ENCODE data around the gene SIPA1.
"Not testable (repeated sequence)": the region's sequence is repeated elsewhere in the genome, so short reads cannot be mapped to it uniquely, and the experiment has no call there.

The SIPA1 gene

DNA sequence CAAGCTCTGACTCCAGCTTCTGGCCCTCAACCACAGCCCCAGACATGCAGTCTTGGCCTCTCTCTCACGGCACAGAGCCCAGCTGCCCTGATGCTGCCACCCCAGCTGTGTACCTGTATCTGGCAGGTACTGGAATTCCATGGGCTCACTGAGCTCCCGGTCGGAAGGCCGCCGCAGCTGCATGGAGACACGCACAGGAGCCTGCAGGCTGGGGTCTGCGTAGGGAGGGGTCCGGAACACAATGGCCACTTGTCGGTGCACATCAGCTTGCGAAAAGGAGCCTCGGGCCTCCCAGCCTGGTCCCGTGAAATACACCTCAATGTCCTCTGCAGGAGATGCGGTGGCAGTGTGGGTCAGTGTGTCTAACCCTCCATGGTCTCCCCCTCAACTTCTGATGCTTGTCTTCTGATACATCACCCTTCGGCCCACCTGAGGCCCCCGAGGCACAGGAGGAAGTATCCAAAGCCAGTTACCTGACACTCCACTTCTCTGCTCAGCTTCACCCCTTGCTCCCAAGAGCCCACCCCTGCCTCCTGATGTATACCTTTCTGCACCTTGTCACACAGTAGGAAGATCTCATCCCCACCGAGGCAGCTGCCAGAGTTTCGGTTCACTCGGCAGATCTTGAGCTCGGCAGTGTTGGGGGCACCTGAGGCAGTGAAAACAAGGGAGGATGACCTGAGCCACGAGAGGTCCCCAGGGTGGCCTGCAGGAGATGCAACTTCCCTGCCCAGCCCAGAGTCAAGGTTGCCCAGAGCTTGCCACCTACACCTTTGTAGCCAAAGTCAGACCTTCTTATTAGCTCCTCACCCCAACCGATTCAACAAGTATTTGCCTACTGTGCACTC, 20.5 kb downstream of the SIPA1 start:
- FAIRE-seq (no peak), DNase-seq (ENCODE audit: low spot score) (no peak)

DNA sequence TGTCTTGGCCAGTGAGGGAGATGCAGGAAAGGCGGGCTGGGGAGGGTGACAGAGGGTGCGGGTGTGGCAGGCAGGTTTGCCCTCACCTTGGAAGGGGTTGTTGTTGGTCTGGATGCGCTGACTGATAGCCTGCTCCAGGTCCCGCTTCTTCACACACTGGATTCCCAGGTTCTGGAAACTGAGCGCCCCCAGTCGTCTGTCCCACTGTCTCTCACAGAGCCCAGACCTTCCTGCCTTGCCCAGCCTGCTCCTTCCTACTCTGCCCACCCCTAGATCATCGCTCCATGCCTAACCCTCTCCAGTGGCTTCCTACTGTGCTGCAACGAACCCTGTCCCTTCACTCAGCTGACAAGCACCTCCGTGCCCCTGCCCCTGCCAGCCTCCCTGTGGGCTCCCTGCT, 22.1 kb downstream of the SIPA1 start:
- DNase-seq (ENCODE audit: low spot score) (no peak), FAIRE-seq (no peak)

DNA sequence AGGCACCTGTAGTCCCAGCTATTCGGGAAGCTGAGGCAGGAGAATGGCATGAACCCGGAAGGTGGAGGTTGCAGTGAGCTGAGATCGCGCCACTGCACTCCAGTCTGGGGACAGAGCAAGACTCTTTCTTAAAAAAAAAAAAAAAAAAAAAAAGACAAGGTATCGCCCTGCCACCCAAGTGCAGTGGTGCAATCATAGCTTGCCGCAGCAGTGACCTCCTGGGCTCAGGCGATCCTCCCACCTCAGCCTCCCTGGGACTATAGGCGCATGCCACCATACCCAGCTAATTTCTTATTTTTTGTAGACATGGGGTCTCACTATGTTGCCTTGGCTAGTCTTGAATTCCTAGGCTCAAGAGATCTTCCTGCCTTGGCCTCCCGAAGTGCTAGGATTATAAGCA, 23.0 kb downstream of the SIPA1 start:
- FAIRE-seq; DNase-seq (ENCODE audit: low spot score): not testable (repeated sequence)

GRCh38 chr11:65661599-65662246, 23.8 kb downstream of the SIPA1 start:
- no peak for FAIRE-seq
- no peak for DNase-seq (ENCODE audit: low spot score)

DNA sequence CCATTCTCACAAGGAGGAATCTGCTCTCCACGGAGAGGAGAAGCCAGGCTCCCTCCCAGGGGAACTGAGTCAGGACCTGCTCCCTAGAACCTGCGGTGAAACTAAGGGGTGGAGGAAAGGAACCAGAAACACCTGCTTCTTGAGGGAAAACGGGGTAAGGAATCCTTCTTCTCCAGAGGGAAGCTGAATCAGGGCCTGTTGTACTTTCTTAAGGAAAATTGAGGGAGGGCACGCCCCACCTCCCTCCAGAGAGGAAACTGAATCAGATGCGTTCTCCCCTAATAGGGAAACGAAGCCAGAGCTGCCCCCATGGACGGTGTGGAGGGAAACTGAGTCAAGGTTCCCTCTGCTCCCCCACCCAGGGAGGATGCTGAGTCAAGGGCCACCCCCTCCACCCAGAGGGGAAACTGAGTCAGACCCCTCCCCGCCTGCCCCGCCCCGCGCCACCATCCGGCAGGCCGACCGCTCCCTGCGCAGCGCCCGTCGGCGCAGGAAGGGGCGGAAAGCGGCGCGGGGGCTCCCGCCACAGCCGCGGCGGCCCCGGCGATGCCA, 24.4 kb downstream of the SIPA1 start:
- DNase-seq (ENCODE audit: low spot score), result no peak
- FAIRE-seq, result no peak

- DNase-seq (ENCODE audit: low spot score) (peak; percentile 96), FAIRE-seq (peak; percentile 98)
Measured at GRCh38 chr11:65662799-65663638, 25.1 kb downstream of the SIPA1 start, which contains the start of gene RELA. RELA (minus strand) TSS chr11:65662916; CDS start chr11:65662832, 84 bp downstream.

- DNase-seq (ENCODE audit: low spot score) (peak; percentile 57), FAIRE-seq (no peak)
Measured at GRCh38 chr11:65663639-65664200, 25.8 kb downstream of the SIPA1 start.

- FAIRE-seq, result no peak
- no peak for DNase-seq (ENCODE audit: low spot score)
Measured at GRCh38 chr11:65672180-65672860, 34.4 kb downstream of the SIPA1 start.

GRCh38 chr11:65672982-65673381, 35.1 kb downstream of the SIPA1 start:
- FAIRE-seq, result no peak

DNA sequence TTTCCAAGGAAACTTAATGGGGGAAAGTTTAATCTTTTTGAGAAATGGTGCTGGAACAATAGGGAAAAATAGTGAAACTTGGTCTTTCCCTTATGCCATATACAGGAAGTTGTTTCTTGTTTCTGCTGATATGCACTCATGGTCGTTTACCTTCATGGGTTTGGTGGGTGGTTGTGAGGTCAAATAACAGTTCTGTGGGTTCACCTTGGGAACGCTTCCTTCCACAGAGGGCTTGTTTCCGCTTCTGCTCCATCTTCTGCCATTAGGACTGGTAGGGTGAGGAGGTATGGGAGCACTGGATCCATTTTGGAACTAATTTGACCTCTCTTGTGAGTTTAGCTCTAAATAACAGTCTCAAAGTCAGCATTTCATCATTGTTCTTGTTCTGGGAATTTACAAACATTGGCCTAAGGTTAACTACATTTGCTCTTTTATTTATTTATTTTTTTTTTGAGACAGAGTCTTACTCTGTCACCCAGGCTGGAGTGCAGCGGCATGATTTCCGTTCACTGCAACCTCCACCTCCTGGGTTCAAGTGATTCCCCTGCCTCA, 42.4 kb downstream of the SIPA1 start:
- FAIRE-seq (no peak), DNase-seq (ENCODE audit: low spot score) (no peak)

More at GRCh38 chr11:65672982-65673381, 35.1 kb downstream of the SIPA1 start:
- no peak for DNase-seq (ENCODE audit: low spot score)

DNA sequence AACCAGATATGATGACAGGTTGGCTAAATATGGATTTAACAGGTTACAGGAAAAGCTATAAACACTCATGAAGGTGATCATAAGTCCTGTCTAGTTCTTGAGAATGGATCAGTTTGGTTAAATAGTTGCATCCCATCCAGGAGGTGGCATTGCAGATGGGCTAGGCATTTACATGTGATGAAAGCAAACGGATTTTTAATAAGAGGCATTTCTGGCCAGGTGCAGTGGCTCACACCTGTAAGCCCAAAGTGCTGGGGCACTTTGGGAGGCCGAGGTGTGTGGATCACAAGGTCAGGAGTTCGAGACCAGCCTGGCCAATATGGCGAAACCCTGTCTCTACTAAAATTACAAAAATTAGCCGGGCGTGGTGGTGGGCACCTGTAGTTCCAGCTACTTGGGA, 45.6 kb downstream of the SIPA1 start:
- DNase-seq (ENCODE audit: low spot score); FAIRE-seq: not testable (repeated sequence)

DNA sequence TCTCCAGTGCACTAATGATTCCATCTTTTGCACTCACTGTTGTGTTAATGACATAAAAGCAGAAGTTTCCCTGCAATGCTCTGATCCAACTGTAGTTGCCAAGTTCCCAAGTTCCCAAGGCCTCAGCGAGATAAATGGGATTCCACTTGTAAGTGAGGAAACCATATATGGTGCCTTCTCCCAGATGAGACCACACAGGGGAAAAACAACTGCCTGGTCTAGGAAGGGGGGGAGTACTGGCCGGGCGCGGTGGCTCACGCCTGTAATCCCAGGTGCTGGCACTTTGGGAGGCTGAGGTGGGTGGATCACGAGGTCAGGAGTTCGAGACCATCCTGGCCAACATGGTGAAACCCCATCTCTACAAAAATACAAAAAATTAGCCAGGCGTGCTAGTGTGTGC, 48.1 kb downstream of the SIPA1 start:
- DNase-seq (ENCODE audit: low spot score), result no peak
- no peak for FAIRE-seq

DNA sequence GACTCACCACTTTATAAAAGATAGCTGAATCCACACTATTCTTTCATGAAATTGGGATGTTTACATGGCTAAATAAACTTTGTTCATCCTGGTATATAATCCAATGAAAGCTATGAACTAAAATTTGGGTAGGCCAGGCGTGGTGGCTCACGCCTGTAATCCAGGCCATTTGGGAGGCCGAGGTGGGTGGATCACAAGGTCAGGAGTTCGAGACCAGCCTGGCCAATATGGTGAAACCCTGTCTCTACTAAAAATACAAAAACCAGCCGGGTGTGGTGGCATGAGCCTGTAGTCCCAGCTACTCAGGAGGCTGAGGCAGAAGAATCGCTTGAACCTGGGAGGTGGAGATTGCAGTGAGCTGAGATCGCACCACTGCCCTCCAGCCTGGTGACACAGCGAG, 53.9 kb downstream of the SIPA1 start:
- DNase-seq (ENCODE audit: low spot score); FAIRE-seq: not testable (repeated sequence)

GRCh38 chr11:65692367-65692766, 54.5 kb downstream of the SIPA1 start:
- FAIRE-seq (no peak), DNase-seq (ENCODE audit: low spot score) (no peak)

- FAIRE-seq, result no peak
- DNase-seq (ENCODE audit: low spot score), result peak; percentile 82
Measured at GRCh38 chr11:65695459-65696241, 57.7 kb downstream of the SIPA1 start.

DNA sequence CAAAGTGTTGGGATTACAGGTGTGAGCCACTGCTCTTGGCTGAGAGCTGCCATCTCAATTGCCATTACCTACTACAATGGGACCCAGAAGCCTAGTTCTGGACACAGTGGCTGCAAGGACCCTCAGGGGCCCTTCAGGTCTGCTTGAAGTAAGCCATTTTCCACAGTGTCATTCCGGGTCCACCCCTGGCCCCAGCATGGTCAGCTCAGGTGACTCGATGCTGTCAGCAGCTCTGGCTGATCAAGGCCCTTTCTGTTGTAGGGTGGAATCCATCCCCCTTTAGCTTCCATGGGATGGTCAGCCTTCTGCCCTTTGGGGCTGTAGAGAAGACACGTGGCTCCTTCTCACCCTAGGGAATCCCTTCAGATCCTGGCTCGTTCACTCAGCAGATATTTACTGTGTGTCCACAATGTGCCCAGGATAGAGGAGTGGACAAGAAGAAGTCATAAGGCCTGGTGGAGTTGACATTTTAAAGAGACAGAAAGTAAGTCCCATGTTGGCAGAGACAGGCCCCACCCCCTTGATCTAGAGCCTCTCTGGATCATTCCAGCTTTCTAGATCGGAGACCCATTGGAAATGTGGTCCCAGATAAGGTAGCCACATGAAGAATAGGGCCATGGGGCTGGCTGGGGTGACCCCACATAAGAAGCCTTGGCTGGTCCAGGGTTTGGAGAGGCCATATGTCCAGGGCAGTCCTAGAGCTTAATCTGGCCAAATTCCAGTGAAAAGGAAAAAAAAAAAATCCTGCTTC, 59.1 kb downstream of the SIPA1 start:
- FAIRE-seq (no peak), DNase-seq (ENCODE audit: low spot score) (no peak)

- DNase-seq (ENCODE audit: low spot score) (no peak), FAIRE-seq (no peak)
Measured at GRCh38 chr11:65698205-65698604, 60.3 kb downstream of the SIPA1 start.

- DNase-seq (ENCODE audit: low spot score), result no peak
- no peak for FAIRE-seq
Measured at GRCh38 chr11:65699306-65699705, 61.4 kb downstream of the SIPA1 start.

GRCh38 chr11:65700399-65700798, 62.5 kb downstream of the SIPA1 start:
- DNase-seq (ENCODE audit: low spot score) (no peak), FAIRE-seq (no peak)
